HG03095 (cell line): ENCODE data around the gene FRMD1.

ENCODE experiments used
- ATAC-seq: cut with Tn5 transposase; IDR thresholded peaks from one replicate; pipeline ENCODE4 v1.9.1; 2021; ENCODE audit warnings: moderate library complexity; ENCODE audit not compliant: unreplicated experiment

Gene FRMD1

DNA sequence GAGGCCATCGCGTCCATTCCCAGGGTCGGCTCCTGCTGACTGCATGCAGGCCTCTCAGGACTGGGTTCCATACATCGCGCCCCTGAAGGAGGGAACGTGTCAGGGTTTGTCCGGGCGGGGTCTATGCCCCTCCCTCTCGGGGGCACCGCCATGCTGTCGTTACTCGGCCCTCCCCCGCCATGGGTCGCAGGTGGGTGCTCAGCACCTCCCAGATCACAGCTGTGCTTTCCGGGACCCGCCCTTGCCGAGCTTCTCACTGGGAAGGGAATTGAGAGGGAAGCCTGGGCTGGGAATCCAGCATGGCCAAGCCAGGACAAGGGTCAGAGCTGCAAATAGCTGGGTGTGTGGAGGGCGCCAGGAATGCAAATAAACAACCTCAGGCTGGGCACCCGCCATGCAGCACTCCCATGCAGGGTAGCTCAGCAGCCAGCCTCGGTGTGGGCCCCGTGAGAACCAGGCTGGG, at the start of gene FRMD1:
TSS of gene FRMD1 (minus strand) at position 270 of the 463 bp plus-strand sequence. CDS start at position 152, 118 bp downstream.
- no peak for ATAC-seq

- ATAC-seq, result no peak
Observed at GRCh38 chr6:168128006-168128630, 49.1 kb upstream of the FRMD1 start.

DNA sequence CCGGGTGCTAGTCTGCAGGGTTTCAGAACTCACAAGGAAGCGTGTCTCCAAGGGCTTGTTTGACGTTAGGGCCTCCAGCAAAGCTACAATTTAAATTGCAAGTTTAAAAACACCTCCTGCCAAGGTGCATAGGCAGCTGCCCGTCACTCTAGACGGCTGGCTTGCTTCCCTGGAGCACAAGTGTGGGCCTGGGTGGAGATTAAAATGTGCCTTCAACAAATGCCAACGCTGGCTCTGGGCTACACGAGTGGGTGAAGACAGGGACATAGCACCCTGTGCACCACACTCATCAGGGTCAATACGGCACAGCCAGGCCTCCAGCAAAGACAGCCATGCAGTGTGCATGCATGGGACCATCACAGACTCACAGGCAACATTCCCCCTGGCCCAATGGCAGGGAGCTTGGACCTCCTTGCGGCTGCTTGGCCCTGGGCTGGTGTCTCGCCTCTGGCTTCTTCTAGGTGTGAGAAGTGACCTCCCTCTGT, 48.4 kb upstream of the FRMD1 start:
- ATAC-seq, result no peak

GRCh38 chr6:168126566-168127383, 47.8 kb upstream of the FRMD1 start:
- no peak for ATAC-seq

GRCh38 chr6:168125429-168126001, 46.5 kb upstream of the FRMD1 start:
- ATAC-seq, result no peak

DNA sequence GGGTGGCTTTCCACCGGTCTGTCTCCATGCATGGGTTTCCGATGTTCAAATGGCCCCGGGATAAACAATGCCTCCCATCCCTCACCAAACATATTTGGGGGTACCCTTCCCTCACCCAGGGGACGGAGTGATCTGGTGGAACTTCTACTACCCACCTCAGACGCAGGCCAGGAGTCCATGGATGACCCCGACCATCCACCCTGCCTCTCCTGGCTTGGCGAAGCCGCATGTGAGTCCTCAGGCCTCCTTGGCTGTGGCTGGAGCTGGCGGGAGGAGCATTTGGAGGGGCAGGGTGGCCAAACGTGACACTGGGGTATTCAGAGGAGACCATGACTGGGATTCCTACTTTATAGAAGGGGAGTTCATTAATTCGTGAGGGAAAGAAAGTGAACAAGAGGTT, 45.9 kb upstream of the FRMD1 start:
- no peak for ATAC-seq

- no peak for ATAC-seq
Observed at GRCh38 chr6:168124158-168124557, 45.1 kb upstream of the FRMD1 start.

DNA sequence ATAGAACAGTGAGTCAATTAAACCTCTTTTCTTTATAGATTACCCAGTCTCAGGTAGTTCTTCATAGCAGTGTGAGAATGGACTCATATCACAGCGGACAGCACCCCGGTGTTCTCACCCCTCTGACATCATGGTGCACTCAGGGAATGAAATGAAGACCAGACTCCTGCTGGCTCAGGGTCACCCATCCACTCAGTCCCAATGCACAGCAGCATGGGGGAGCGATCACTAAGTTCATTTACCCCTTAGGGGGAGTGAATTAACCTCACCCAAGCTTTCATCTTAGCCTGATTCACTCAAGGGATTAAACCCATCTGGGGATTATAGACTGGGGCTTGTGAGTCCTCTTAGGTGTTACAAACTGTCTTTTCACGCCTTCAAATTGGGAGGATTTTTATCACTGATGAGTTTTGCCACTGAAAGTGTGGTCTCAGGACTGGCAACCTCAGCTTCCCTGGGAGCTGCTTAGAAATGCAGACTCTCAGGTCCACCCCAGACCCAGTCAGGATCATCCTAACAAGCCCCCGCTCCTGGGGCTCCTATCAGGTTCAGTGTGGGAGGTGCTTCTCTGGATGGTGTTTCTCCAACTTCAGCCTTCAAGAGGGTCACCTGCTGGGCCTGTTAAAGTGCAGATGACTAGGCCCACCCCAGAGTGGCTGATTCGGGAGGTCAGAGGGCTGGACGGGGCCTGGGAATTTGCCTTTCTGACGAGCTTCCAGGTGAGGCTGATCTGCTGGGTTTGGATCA, 44.3 kb upstream of the FRMD1 start:
- ATAC-seq, result no peak

DNA sequence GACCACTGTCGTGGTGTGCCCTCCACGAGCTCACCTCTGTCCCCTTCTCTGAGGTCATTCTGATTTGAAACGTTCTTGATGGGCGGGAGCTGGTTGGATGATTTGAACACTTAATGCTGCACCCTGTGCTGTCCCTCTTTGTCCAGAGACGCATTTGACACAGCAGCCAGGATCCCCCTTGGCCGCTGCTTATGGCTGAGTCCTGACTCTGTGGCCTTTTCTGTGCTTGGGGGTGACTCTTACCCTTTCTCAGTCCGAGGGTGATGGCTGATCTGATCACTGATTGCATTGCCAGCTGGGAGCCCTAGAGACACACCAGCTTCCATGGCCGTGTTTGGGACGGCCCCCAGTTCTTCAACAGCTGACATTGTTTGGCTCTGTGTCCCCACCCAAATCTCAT, 43.5 kb upstream of the FRMD1 start:
- no peak for ATAC-seq

DNA sequence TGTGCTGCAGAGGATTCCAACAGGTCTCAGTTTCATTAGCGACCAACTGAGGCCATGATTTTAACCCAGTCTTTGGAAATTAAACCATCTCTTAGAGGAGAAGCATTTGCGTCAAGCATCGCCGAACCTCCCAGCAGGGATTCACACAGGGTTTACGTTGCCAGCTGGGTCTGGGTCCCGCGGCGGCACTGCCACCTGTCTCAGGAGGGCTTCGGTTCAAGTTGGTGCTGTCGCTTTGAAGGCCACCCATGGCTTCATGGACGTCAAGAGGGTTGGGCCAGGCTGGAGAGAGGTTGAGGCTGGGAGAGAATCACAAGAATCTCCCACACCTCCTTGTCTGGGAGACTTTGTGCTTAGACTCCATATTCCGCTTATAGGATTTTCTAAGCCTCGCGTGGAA, 43.0 kb upstream of the FRMD1 start:
- ATAC-seq, result no peak

DNA sequence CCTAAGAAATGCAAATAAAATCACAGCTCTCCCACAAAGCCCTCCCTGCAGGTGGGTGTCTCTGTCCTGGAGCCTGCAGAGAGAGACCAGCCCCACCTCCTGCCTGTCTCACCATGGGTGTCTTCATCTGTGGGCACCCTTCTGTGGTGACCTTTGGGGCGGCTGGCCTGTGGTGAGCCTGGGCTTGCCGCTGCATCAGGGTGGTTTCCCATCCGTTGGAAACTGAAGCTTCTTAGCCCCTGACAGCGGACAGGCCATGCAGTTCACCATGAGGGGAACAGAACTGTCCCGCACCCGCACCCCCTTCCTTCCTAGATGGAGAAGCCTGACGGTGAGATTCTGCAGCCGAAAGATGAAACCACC, 42.3 kb upstream of the FRMD1 start:
- ATAC-seq, result no peak

DNA sequence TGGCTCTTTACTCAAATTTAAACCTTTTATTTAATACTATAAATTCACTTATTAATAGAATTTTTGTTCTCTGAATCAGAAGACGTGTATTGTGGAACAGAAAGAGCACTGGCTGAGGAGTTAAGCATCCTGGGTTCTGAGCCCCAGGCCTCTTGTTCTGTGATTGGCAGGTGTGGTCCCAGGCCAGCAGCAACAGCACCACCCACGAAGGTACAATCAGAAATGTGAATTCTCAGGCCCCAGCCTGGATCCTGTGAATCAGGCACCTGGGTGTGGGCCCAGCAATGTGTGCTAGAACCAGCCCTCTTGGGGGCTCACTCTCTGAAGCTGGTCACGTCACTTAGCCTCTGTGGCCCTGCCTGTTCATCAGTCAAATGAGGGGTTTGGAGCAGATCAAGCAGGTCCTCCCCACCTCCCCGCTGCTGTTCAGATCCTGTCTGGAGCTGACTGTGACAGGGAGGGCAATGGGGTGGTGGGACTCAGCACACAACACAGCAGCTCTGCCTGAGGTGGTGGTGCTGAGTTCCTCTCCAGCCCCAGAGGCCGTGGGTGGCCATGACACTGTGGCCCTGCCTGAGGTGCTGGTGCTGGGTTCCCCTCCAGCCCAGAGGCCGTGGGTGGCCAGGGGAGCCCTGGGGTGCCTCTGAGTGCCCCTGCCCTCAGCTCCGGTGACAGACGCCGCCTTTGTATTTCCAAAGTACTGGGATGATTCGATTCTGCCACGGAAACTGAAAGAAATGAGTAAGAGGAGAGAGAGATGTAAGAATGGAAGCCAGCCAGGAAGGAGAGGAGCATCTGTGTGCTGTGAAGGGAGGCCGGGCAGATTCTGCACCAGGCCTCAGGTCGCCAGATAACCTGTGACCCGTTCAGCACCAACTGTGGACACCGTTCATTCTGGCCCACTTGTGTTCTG, 41.6 kb upstream of the FRMD1 start:
- ATAC-seq, result no peak

DNA sequence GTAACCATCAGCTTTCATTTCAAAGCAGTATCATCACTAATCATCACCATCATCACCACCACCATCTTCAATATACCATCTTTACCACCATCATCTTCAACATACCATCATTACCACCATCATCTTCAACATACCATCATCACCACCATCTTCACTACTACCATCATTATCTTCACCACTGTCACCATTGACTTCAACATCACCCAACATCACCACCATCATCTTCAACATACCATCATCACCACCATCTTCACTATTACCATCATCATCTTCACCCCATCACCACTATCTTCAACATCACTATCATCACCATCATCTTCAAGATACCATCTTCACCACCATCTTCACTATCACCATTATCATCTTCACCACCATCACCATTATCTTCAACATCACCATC, 40.5 kb upstream of the FRMD1 start:
- ATAC-seq, result no peak

DNA sequence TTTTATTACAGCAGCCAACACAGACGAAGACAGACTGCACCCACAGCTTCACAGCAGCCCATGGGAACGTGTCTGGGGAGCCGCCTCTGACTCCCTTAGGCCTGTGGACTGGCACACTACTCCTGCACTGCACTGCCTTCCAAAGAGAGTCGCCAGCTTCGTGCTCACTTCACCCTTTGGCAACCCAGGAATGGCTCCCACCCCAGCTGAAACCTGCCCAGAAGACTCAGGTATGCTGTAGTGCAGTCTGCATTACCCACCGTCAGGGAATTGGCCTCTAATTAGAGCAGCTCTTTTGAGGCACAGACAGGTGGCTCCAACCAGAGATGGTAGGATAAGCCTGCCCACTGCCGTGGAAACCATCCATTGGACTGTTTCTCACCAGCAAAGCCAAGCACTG, 39.9 kb upstream of the FRMD1 start:
- no peak for ATAC-seq

DNA sequence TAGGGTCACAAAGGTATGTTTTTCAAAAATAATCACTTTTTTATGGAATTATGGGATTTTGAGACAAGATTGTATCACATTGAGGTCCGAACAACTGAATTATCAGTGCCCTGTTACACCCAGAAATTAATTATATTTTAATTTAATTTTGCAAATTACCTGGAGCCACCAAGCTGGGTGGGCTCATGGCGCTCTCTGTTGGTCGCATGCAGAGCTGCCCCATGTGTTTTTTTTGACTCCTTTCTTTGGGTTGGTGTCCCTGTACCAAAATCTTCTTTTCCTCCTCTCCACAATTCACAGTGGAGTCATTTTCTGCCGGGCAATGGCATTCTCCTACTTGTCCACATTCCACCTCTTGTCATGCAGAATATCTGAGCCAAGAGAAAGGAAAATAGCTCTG, 38.9 kb upstream of the FRMD1 start:
- ATAC-seq, result no peak

DNA sequence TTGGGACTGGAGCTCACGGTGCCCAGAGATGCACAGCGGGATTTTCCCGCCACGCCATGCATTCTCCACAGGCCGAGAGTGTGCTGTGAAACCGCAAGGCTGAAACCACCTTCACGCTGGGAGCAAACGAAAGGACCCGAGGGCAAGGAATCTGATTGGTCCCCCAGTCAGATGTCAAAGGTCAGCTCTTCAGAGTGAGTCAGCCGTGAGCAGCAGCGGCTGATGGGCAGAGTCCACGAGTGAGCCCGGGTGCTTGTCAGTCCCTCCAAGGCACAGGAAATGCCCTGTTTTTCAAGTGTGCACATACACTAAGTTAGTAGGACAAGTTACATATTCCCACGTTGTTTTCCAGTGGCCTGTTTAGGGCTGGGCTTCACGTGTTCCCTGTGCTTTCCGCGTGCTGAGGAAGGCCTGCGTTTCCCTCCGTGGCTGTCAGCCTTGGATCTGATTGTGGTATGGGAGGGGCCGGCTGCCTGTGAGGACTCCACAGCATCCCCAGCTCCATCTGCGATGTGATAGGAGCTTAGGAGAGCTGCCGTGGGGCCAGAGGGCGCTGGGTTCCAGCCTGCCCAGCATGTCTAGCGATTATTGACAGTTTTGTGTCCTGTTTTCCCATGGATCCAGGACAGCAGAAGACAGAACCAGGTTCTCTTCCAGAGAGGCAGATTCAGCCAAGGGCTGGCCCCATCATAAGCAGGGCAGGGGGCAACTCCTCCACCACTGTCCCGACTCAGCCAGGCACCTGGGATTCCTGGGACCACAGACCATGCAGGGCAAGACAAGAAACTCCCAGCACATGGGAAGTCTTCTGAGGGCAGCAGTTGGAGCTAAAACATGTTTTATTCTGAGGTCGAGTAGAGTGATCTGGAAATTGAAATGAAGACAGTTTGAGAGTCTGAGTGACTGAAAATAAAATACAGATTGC, 38.2 kb upstream of the FRMD1 start:
- no peak for ATAC-seq

DNA sequence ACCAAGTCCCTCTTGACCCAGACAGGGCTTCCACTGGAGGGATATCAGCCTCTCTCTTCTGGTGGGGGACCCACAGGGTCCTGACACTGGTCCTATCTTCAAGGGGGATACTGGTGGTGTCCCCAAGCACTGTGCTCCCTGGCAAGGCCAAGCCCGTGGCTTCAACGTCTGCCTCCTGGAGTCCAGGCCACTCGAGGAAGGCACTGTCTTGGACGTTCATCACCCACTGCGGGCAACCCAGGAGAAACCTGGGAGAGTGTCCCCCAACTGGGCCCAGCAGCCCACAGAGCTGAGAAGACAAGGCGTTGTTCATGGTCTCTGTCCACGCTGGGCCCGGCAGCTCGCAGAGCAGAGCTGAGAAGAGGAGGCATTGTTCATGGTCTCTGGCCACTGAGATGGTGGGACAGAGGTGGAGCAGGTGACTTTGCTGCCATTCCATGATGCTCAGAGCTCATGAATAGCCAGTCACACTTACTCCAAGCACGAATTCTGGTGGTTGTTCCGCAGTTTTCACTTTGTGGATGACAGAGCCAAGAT, 37.5 kb upstream of the FRMD1 start:
- ATAC-seq, result no peak

DNA sequence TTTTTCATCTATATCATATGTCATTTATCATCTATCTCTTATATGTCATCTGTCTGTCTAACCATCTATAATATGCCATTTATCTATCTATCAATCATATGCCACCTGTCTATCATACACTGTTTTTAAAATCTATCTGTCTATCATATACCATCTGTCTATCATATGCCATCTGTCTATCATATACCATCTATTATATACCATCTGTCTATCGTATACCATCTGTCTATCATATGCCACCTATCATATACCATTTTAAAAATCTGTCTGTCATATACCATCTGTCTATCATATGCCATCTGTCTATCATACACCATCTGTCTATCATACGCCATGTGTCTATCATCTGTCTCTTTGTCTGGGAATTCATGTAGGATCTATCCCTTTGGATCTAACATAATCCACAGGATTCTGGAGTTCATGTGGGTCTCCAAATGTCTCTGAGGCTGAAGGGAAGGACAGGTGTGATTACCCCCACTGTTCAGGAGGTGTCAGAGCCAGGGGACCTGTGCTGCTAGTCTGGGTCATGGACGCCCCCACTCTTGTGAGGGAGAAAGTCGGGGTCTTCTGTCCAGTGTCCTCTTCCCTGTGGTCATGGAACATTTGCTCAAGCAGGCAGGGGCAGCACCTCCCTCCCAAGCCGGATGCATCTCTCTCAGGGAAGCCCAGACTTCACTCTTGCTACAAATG, 36.9 kb upstream of the FRMD1 start:
- no peak for ATAC-seq
